D721Med (cell line): ENCODE measurements around the gene SLC25A53.
"Not testable (repeated sequence)": the region's sequence is repeated elsewhere in the genome, so short reads cannot be mapped to it uniquely, and the experiment has no call there.

Experiments
- DNase-seq: peaks from one replicate; pipeline ENCODE4 v3.0.0; 2011; ENCODE audit warnings: low spot score; ENCODE audit not compliant: insufficient read length
- FAIRE-seq: peaks from 2 replicates; lab custom pipeline; 2011; peaks lifted over from hg19 to GRCh38; lab: Jason Lieb, UNC
- CTCF ChIP-seq: IDR thresholded peaks from 2 replicates; pipeline ENCODE4 v1.5.1; 2012; ENCODE audit warnings: mild to moderate bottlenecking, control low read depth; ENCODE audit not compliant: insufficient read depth; ENCODE audit errors: missing control alignments

SLC25A53 gene

GRCh38 chrX:104112326-104112951, 44.4 kb downstream of the SLC25A53 start, which contains the start of gene ZCCHC18:
ZCCHC18 (plus strand) TSS chrX:104112523; CDS start chrX:104114112, 1,589 bp downstream.
- FAIRE-seq (no peak), DNase-seq (peak; percentile 45)
- TF ChIP-seq CTCF, result no peak

GRCh38 chrX:104110491-104111240, 46.1 kb downstream of the SLC25A53 start:
- not testable (repeated sequence) for FAIRE-seq

GRCh38 chrX:104108955-104109354, 47.9 kb downstream of the SLC25A53 start:
- DNase-seq (no peak), FAIRE-seq (no peak)
- no peak for TF ChIP-seq CTCF

More at GRCh38 chrX:104110491-104111240, 46.1 kb downstream of the SLC25A53 start:
- DNase-seq, result not testable (repeated sequence)

GRCh38 chrX:104105330-104106262, 51.2 kb downstream of the SLC25A53 start:
- FAIRE-seq (no peak), DNase-seq (no peak)
- TF ChIP-seq CTCF, result no peak

- DNase-seq, result no peak
- no peak for TF ChIP-seq CTCF
- no peak for FAIRE-seq
These were observed 52.1 kb downstream of the SLC25A53 start for GRCh38 chrX:104104676-104105075.

- TF ChIP-seq CTCF, result no peak
- FAIRE-seq (no peak), DNase-seq (no peak)
These were observed 57.9 kb downstream of the SLC25A53 start for GRCh38 chrX:104098919-104099318.

- DNase-seq (no peak), FAIRE-seq (peak; percentile 93)
- TF ChIP-seq CTCF, result peak; percentile 60
These were observed 58.5 kb downstream of the SLC25A53 start for GRCh38 chrX:104098151-104098808.
